HCT116 (cell line): ENCODE results near the gene MNT. TPM values are rescaled to one million over a fixed set of nuclear protein-coding genes. Genes with fewer than 3 reads are reported as not detected.

ENCODE experiments used
- ATAC-seq: fragments of 200-7000 bp; cut with Tn5 transposase; 2 replicates; pipeline ENCODE4 v1.9.1; 2020; ENCODE audit warnings: mild to moderate bottlenecking, moderate library complexity
- BruUV-seq: library from RNA; stranded (reverse); fragments of 400-500 nt; replicated peaks from 2 replicates; lab custom pipeline; 2021; lab: Mats Ljungman, UMichigan
- CTCF ChIA-PET: fragments of 300-600 bp; sonication (Branson Sonifier 250); formaldehyde crosslinking; loops from one replicate; lab custom pipeline; 2021; ENCODE audit warnings: antibody characterized with exemption; lab: Charles Lee
- POLR2A ChIA-PET: fragments of 300-600, 350-600 bp; sonication (Branson Sonifier 250); formaldehyde crosslinking; loops from one replicate; lab custom pipeline; 2021; ENCODE audit warnings: antibody characterized with exemption; lab: Charles Lee
- RAD21 ChIA-PET, 2 experiments: fragments of 300-600 bp; sonication (Branson Sonifier 250); formaldehyde crosslinking; loops; one replicate each; lab custom pipeline; 2023; ENCODE audit warnings: low total read pairs in 2 of 2; ENCODE audit not compliant: uncharacterized antibody in 2 of 2, unreplicated experiment in 2 of 2, low non-redundant PET in 1 of 2; lab: Charles Lee
- DNase-seq: peaks from one replicate; pipeline ENCODE4 v3.0.0-alpha.2; 2010; ENCODE audit warnings: low read depth, low spot score
- H2AFZ ChIP-seq: fragments of 200-600 bp; shearing (Covaris generic), sonication (generic); 2 replicates; pipeline ENCODE4 v1.6.1; 2017; ENCODE audit warnings: low read depth, mixed run types, mixed read lengths, antibody characterized with exemption, low read length; ENCODE audit not compliant: poor library complexity, severe bottlenecking
- H3K27ac ChIP-seq: 2 replicates; pipeline ENCODE4 v1.5.1; 2012; ENCODE audit warnings: low read depth, low read length
- H3K27me3 ChIP-seq: fragments of 200-600 bp; sonication (generic); 2 replicates; pipeline ENCODE4 v1.6.1; 2016; ENCODE audit warnings: mixed run types, low read length, mixed read lengths; ENCODE audit not compliant: insufficient read depth
- H3K36me3 ChIP-seq, 2 experiments: fragments of 200-500 bp in 1 of 2; fragments of 200-600 bp in 1 of 2; sonication (Bioruptor generic) in 1 of 2; sonication (generic) in 1 of 2; 2 replicates each; pipeline versions ENCODE4 v1.5.1 to v1.6.1; 2014 to 2016; ENCODE audit warnings: low read length in 2 of 2, inconsistent platforms in 1 of 2, mixed read lengths in 1 of 2, mixed run types in 1 of 2; ENCODE audit not compliant: insufficient read depth in 2 of 2, control insufficient read depth in 1 of 2
- H3K4me1 ChIP-seq, 2 experiments: fragments of 200-600 bp in 1 of 2; sonication (generic) in 1 of 2; 2 replicates each; pipeline versions ENCODE4 v1.5.1 to v1.6.1; 2012 to 2017; ENCODE audit warnings: low read length in 2 of 2, inconsistent platforms in 1 of 2, mild to moderate bottlenecking in 1 of 2, mixed read lengths in 1 of 2, mixed run types in 1 of 2, moderate library complexity in 1 of 2; ENCODE audit not compliant: insufficient read depth in 2 of 2, control insufficient read depth in 1 of 2
- H3K4me2 ChIP-seq: fragments of 200-600 bp; sonication (generic); 2 replicates; pipeline ENCODE4 v1.6.1; 2017; ENCODE audit warnings: mixed run types, low read length, mixed read lengths
- H3K4me3 ChIP-seq, 2 experiments: fragments of 200-600 bp in 1 of 2; sonication (generic) in 1 of 2; replicated peaks in 1 of 2; 2 replicates each; pipeline ENCODE4 v1.5.1; 2011 to 2016; ENCODE audit warnings: low read length in 2 of 2, control low read depth in 1 of 2, low read depth in 1 of 2, mild to moderate bottlenecking in 1 of 2, mixed read lengths in 1 of 2, mixed run types in 1 of 2
- H3K79me2 ChIP-seq: fragments of 200-600 bp; sonication (generic); 2 replicates; pipeline ENCODE4 v1.6.1; 2017; ENCODE audit warnings: mild to moderate bottlenecking, mixed run types, low read length, moderate library complexity, mixed read lengths; ENCODE audit not compliant: insufficient read depth
- H3K9ac ChIP-seq: fragments of 200-600 bp; sonication (generic); 2 replicates; pipeline ENCODE4 v1.6.1; 2016; ENCODE audit warnings: low read length, mixed read lengths
- H3K9me2 ChIP-seq: fragments of 200-600 bp; sonication (generic), shearing (Covaris generic); 2 replicates; pipeline ENCODE4 v1.6.1; 2017; ENCODE audit warnings: mixed run types, mild to moderate bottlenecking, moderate library complexity; ENCODE audit not compliant: insufficient read depth
- H3K9me3 ChIP-seq, 2 experiments: fragments of 200-500 bp in 1 of 2; fragments of 200-600 bp in 1 of 2; sonication (Bioruptor generic) in 1 of 2; sonication (generic) in 1 of 2; 2 replicates each; pipeline ENCODE4 v1.6.1; 2014 to 2017; ENCODE audit warnings: low read length in 2 of 2, mixed read lengths in 2 of 2, inconsistent platforms in 1 of 2, low read depth in 1 of 2, mild to moderate bottlenecking in 1 of 2, mixed run types in 1 of 2, moderate library complexity in 1 of 2; ENCODE audit not compliant: control insufficient read depth in 1 of 2, insufficient read depth in 1 of 2
- H4K20me1 ChIP-seq: fragments of 200-600 bp; sonication (generic), shearing (Covaris generic); 2 replicates; pipeline ENCODE4 v1.6.1; 2017; ENCODE audit warnings: mixed run types, mild to moderate bottlenecking, moderate library complexity; ENCODE audit not compliant: insufficient read depth
- FOSL1 ChIP-seq: IDR thresholded peaks from 2 replicates; pipeline ENCODE4 v1.6.1; 2012; ENCODE audit warnings: low read depth
- JUND ChIP-seq: IDR thresholded peaks from 2 replicates; pipeline ENCODE4 v1.6.1; 2012
- POLR2A ChIP-seq: IDR thresholded peaks from 2 replicates; pipeline ENCODE4 v1.7.0; 2011; ENCODE audit warnings: borderline replicate concordance; ENCODE audit not compliant: insufficient read depth, insufficient read length; ENCODE audit errors: extremely low read depth
- SRF ChIP-seq: IDR thresholded peaks from 2 replicates; pipeline ENCODE4 v1.6.1; 2012; ENCODE audit warnings: low read depth
- YY1 ChIP-seq: IDR thresholded peaks from 2 replicates; pipeline ENCODE4 v1.6.1; 2011; ENCODE audit warnings: low read length, low read depth, moderate library complexity, mild to moderate bottlenecking; ENCODE audit not compliant: insufficient replicate concordance; ENCODE audit errors: extremely low read depth
- intact Hi-C: fragments of 100-400 bp; cut with micrococcal nuclease; formaldehyde crosslinking; loops from 2 replicates; pipeline ENCODE4 v1.10.0; 2022
- total RNA-seq: library from RNA; stranded (reverse); gene quantifications from one replicate; pipeline ENCODE4 v1.2.1, GENCODE V29; 2021; ENCODE audit not compliant: unreplicated experiment
- TF ChIP-seq, protein P1 (sequence below): IDR thresholded peaks from 2 replicates; pipeline ENCODE4 v1.6.1; 2012
- TF ChIP-seq, protein P2 (sequence below): IDR thresholded peaks from 2 replicates; pipeline ENCODE4 v1.6.1; 2012; ENCODE audit warnings: low read depth
- TF ChIP-seq, protein P3 (sequence below): IDR thresholded peaks from 2 replicates; pipeline ENCODE4 v1.6.1; 2012

MNT gene
- total RNA-seq, 1 experiment from 2014 or later, result 37.0 TPM

DNA sequence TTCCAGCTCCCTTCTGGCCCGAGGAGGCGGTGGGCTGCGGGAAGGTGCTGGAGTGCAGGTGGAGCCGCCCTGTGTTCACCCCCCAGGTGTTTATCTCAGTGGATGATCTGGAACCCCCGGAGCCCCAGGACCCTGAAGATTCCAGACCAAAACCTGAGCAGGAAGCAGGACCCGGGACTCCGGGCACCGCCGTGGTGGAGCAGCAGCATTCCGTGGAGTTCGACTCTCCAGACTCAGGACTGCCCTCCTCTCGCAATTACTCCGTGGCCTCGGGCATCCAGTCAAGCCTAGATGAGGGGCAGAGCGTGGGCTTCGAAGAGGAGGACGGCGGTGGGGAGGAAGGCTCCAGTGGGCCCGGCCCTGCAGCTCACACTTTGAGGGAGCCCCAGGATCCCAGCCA lies 25.5 kb downstream of the MNT start:
- Histone ChIP-seq H4K20me1 (no peaks in the 10 kb centered on the region), H3K9me3 (no peaks in the 10 kb centered on the region), H3K36me3 (peaks cover 3 to 4% of the 10 kb centered on the region in 2 experiments; a peak in 3 of 4 replicates), H3K9ac (no peak overlapping the region), H3K79me2 (no peaks in the 10 kb centered on the region), H3K4me2 (no peak overlapping the region), H2AFZ (no peak overlapping the region), H3K4me3 (no peak overlapping the region), H3K27me3 (no peaks in the 10 kb centered on the region), H3K9me2 (no peaks in the 10 kb centered on the region), H3K27ac (no peak overlapping the region), H3K4me1 (no peaks in the 10 kb centered on the region)
- DNase-seq, result no peak
- ChIA-PET CTCF (no interaction called here), RAD21 (no interaction called here), POLR2A (no interaction called here)
- BruUV-seq, result no TSS peak
- intact Hi-C loops, result no loop called here
- ATAC-seq, result no peak
- TF ChIP-seq FOSL1, result no peak
- no peak for TF ChIP-seq SRF
- TF ChIP-seq, protein P1, sequence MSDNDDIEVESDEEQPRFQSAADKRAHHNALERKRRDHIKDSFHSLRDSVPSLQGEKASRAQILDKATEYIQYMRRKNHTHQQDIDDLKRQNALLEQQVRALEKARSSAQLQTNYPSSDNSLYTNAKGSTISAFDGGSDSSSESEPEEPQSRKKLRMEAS, result no peak
- TF ChIP-seq, protein P2, sequence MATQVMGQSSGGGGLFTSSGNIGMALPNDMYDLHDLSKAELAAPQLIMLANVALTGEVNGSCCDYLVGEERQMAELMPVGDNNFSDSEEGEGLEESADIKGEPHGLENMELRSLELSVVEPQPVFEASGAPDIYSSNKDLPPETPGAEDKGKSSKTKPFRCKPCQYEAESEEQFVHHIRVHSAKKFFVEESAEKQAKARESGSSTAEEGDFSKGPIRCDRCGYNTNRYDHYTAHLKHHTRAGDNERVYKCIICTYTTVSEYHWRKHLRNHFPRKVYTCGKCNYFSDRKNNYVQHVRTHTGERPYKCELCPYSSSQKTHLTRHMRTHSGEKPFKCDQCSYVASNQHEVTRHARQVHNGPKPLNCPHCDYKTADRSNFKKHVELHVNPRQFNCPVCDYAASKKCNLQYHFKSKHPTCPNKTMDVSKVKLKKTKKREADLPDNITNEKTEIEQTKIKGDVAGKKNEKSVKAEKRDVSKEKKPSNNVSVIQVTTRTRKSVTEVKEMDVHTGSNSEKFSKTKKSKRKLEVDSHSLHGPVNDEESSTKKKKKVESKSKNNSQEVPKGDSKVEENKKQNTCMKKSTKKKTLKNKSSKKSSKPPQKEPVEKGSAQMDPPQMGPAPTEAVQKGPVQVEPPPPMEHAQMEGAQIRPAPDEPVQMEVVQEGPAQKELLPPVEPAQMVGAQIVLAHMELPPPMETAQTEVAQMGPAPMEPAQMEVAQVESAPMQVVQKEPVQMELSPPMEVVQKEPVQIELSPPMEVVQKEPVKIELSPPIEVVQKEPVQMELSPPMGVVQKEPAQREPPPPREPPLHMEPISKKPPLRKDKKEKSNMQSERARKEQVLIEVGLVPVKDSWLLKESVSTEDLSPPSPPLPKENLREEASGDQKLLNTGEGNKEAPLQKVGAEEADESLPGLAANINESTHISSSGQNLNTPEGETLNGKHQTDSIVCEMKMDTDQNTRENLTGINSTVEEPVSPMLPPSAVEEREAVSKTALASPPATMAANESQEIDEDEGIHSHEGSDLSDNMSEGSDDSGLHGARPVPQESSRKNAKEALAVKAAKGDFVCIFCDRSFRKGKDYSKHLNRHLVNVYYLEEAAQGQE, result no peak
- no peak for TF ChIP-seq JUND
- TF ChIP-seq YY1, result no peak
- TF ChIP-seq, protein P3, sequence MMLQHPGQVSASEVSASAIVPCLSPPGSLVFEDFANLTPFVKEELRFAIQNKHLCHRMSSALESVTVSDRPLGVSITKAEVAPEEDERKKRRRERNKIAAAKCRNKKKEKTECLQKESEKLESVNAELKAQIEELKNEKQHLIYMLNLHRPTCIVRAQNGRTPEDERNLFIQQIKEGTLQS, result no peak
- TF ChIP-seq POLR2A, result no peak
